HG03439 (cell line): ENCODE results near the gene SDCBP2.

Experiments
- ATAC-seq: cut with Tn5 transposase; IDR thresholded peaks from one replicate; pipeline ENCODE4 v1.9.1; 2021; ENCODE audit warnings: mild to moderate bottlenecking, moderate library complexity; ENCODE audit not compliant: unreplicated experiment

The SDCBP2 gene

GRCh38 chr20:1315804-1316203 lies 13.1 kb downstream of the SDCBP2 start:
- no peak for ATAC-seq

- no peak for ATAC-seq
Observed at GRCh38 chr20:1313236-1313964, 15.5 kb downstream of the SDCBP2 start.

- ATAC-seq = no peak
Observed at GRCh38 chr20:1312904-1313235, 16.1 kb downstream of the SDCBP2 start.

GRCh38 chr20:1312308-1312707 lies 16.6 kb downstream of the SDCBP2 start:
- ATAC-seq = no peak

GRCh38 chr20:1310506-1311190 lies 18.3 kb downstream of the SDCBP2 start:
- no peak for ATAC-seq

GRCh38 chr20:1310071-1310470 lies 18.9 kb downstream of the SDCBP2 start:
- ATAC-seq = no peak

- no peak for ATAC-seq
Observed at GRCh38 chr20:1309439-1309847, 19.5 kb downstream of the SDCBP2 start.

GRCh38 chr20:1308702-1309095 lies 20.2 kb downstream of the SDCBP2 start:
- no peak for ATAC-seq

GRCh38 chr20:1308067-1308701 lies 20.8 kb downstream of the SDCBP2 start:
- no peak for ATAC-seq

GRCh38 chr20:1307571-1307971 lies 21.4 kb downstream of the SDCBP2 start:
- no peak for ATAC-seq

GRCh38 chr20:1307171-1307570 lies 21.8 kb downstream of the SDCBP2 start:
- no peak for ATAC-seq

- no peak for ATAC-seq
Observed at GRCh38 chr20:1306316-1307135, 22.4 kb downstream of the SDCBP2 start.

GRCh38 chr20:1305712-1306111 lies 23.2 kb downstream of the SDCBP2 start:
- no peak for ATAC-seq

GRCh38 chr20:1304710-1305515 lies 24.0 kb downstream of the SDCBP2 start:
- no peak for ATAC-seq

GRCh38 chr20:1302685-1303541 lies 26.0 kb downstream of the SDCBP2 start:
- no peak for ATAC-seq

GRCh38 chr20:1301031-1301529 lies 27.9 kb downstream of the SDCBP2 start:
- ATAC-seq = no peak

- no peak for ATAC-seq
Observed at GRCh38 chr20:1300083-1300840, 28.7 kb downstream of the SDCBP2 start.

- ATAC-seq = no peak
Observed at GRCh38 chr20:1299522-1299921, 29.4 kb downstream of the SDCBP2 start.
